Activated naive CD8-positive, alpha-beta T cell treated with anti-CD3 and anti-CD28 coated beads, Interleukin-2, amount 50 U/mL, for 16 hours (primary cell): ENCODE data around the gene OR12D1.
"Not testable (repeated sequence)": the region's sequence is repeated elsewhere in the genome, so short reads cannot be mapped to it uniquely, and the experiment has no call there.

Experiments used
- DNase-seq: peaks from one replicate; pipeline ENCODE4 v3.0.0-alpha.2; 2020; ENCODE audit warnings: low read depth, low spot score

The OR12D1 gene

GRCh38 chr6:29414588-29414987 lies at the start of gene OR12D1:
Gene OR12D1 (plus strand): TSS chr6:29414928.
- DNase-seq: no peak

GRCh38 chr6:29368765-29369164 lies 46.0 kb upstream of the OR12D1 start, which contains the start of gene OR5V1:
Gene OR5V1 (minus strand): TSS chr6:29368865. CDS start chr6:29356195, 12,670 bp downstream.
- no peak for DNase-seq

- no peak for DNase-seq
These were observed 39.5 kb upstream of the OR12D1 start, which contains the start of gene OR12D3 for GRCh38 chr6:29375191-29375590. Gene OR12D3 (minus strand): TSS chr6:29375291. CDS start chr6:29375287, 4 bp downstream.

GRCh38 chr6:29376003-29376402 lies 38.7 kb upstream of the OR12D1 start:
- DNase-seq: no peak

GRCh38 chr6:29388533-29388932 lies 26.2 kb upstream of the OR12D1 start:
- no peak for DNase-seq

GRCh38 chr6:29395331-29395730 lies 19.4 kb upstream of the OR12D1 start, which contains the start of gene OR12D2:
Gene OR12D2 (plus strand): TSS chr6:29395631. CDS start chr6:29396700, 1,069 bp downstream.
- no peak for DNase-seq

GRCh38 chr6:29399525-29399924 lies 15.2 kb upstream of the OR12D1 start:
- DNase-seq: no peak

- no peak for DNase-seq
These were observed 10.9 kb upstream of the OR12D1 start for GRCh38 chr6:29403801-29404200.

GRCh38 chr6:29419516-29419915 lies 4.8 kb downstream of the OR12D1 start:
- DNase-seq: no peak

- no peak for DNase-seq
These were observed 9.4 kb downstream of the OR12D1 start for GRCh38 chr6:29424168-29424567.

GRCh38 chr6:29424575-29424974 lies 9.8 kb downstream of the OR12D1 start:
- DNase-seq: no peak

GRCh38 chr6:29425075-29425474 lies 10.3 kb downstream of the OR12D1 start:
- no peak for DNase-seq

GRCh38 chr6:29426654-29427053 lies 11.9 kb downstream of the OR12D1 start:
- no peak for DNase-seq

GRCh38 chr6:29436730-29437129 lies 22.0 kb downstream of the OR12D1 start:
- not testable (repeated sequence) for DNase-seq

GRCh38 chr6:29439006-29439405 lies 24.3 kb downstream of the OR12D1 start, which contains the start of gene OR10C1:
Gene OR10C1 (plus strand): TSS chr6:29439306. CDS start chr6:29440016, 710 bp downstream.
- DNase-seq: no peak

GRCh38 chr6:29442719-29443118 lies 28.0 kb downstream of the OR12D1 start:
- no peak for DNase-seq

GRCh38 chr6:29444031-29444430 lies 29.3 kb downstream of the OR12D1 start:
- DNase-seq: not testable (repeated sequence)

GRCh38 chr6:29447670-29448069 lies 32.9 kb downstream of the OR12D1 start:
- no peak for DNase-seq

- no peak for DNase-seq
These were observed 36.9 kb downstream of the OR12D1 start for GRCh38 chr6:29451471-29452193.

- no peak for DNase-seq
These were observed 42.2 kb downstream of the OR12D1 start, which contains the start of the genes OR11A1 and OR2H1 for GRCh38 chr6:29456971-29457370. Gene OR11A1 (minus strand): TSS chr6:29457071. CDS start chr6:29427641, 29,430 bp downstream. Gene OR2H1 (plus strand): TSS chr6:29457155. CDS start chr6:29461770, 4,615 bp downstream.

GRCh38 chr6:29461021-29461814 lies 46.5 kb downstream of the OR12D1 start:
- no peak for DNase-seq

- DNase-seq: no peak
These were observed 47.3 kb downstream of the OR12D1 start for GRCh38 chr6:29462022-29462421.
